Body of pancreas (tissue), 4 donors: ENCODE data around the gene KIF12. TPM values are rescaled to one million over a fixed set of nuclear protein-coding genes. Genes with fewer than 3 reads are reported as not detected.

Source experiments
- ATAC-seq: fragments of 150-250 bp; one replicate; pipeline ENCODE4 v1.9.1; 2016
- DNase-seq, 4 donors: peaks; one replicate each; pipeline ENCODE4 v3.0.0-alpha.2; 2019
- H3K27ac ChIP-seq, 4 donors: fragments of 200-600 bp; sonication (generic); 1 replicate in 3 of 4; 2 replicates in 1 of 4; pipeline versions ENCODE4 v1.5.1 to v1.6.1; 2016 to 2019; ENCODE audit warnings: mild to moderate bottlenecking in 1 of 4, mixed read lengths in 1 of 4, moderate library complexity in 1 of 4
- H3K27me3 ChIP-seq, 2 donors: fragments of 200-600 bp; sonication (generic); one replicate each; pipeline ENCODE4 v1.6.0; 2016; ENCODE audit warnings: mild to moderate bottlenecking in 1 of 2
- H3K36me3 ChIP-seq, 2 donors: fragments of 200-600 bp; sonication (generic); replicated peaks in 1 of 2; 2 replicates each; pipeline ENCODE4 v1.5.1; 2016; ENCODE audit warnings: low read depth in 2 of 2; ENCODE audit not compliant: insufficient read depth in 1 of 2
- H3K4me1 ChIP-seq: fragments of 200-600 bp; sonication (generic); one replicate; pipeline ENCODE4 v1.6.0; 2016
- H3K4me3 ChIP-seq, 2 donors: fragments of 200-600 bp; sonication (generic); 1 replicate in 1 of 2; 2 replicates in 1 of 2; pipeline ENCODE4 v1.5.1; 2016 to 2019
- H3K9me3 ChIP-seq, 3 donors: fragments of 200-600 bp; sonication (generic); 1 replicate in 2 of 3; 2 replicates in 1 of 3; pipeline ENCODE4 v1.5.1; 2016
- CTCF ChIP-seq, 7 experiments: fragments of 450-650 bp in 4 of 7; fragments of 200-600 bp in 3 of 7; sonication (generic) in 3 of 7; IDR thresholded peaks; one replicate each; pipeline ENCODE4 v1.5.1; 2016 to 2019; ENCODE audit warnings: antibody characterized with exemption in 7 of 7
- POLR2A ChIP-seq, 3 donors: fragments of 450-650 bp; IDR thresholded peaks; one replicate each; pipeline ENCODE4 v1.6.1; 2016; ENCODE audit warnings: antibody characterized with exemption in 3 of 3, mild to moderate bottlenecking in 2 of 3
- WGBS, 2 donors: methylation state at CpG; one replicate each; pipeline ENCODE4 v1.1.5; 2017; 5-methylcytosine and 5-hydroxymethylcytosine counted together
- intact Hi-C: fragments of 100-400 bp; cut with DNase I; formaldehyde crosslinking; loops from one replicate; pipeline ENCODE4 v1.15.1; 2023
- total RNA-seq, 2 donors: library from RNA; depleted of rRNA; stranded (reverse); fragments of >200 nt; gene quantifications; one replicate each; pipeline ENCODE4 v1.1.0, GENCODE V29; 2016

The KIF12 gene
- total RNA-seq, 2 donors from 2014 or later, result 135 to 249 TPM

DNA sequence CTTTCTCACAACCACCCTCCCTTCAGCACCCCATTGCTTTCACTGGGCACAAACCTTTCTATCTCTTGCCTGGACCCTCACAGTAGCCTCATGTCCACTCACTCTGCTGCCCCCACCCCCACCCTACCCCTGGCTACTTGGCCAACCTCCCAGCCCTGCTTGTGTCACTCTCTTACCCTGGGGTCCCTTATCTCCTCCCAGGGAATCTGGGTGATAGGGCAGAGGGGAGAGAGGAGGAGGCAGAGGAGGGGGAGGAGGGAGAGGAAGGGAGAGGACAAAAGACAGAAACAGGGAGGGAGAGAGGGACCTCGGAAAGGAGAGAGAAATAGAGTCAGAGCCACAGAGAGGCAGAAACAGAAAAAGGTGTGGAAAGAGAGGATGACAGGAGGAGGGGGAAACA, 25.0 kb upstream of the KIF12 start:
- intact Hi-C loops, result no loop called here
- DNase-seq, result no peak
- TF ChIP-seq POLR2A (IDR thresholded peaks at IDR 0.05) (no peak), CTCF (IDR thresholded peaks at IDR 0.05) (no peak)
- H3K4me1 ChIP-seq, result peaks cover 14% of the 10 kb centered on the region
- no peaks in the 10 kb centered on the region for H3K27me3 ChIP-seq
- no peak for ATAC-seq
- 50 to 53% methylated on average over 1 of the region's 1 CpG for WGBS, 2 donors
- H3K9me3 ChIP-seq, result no peaks in the 10 kb centered on the region
- H3K27ac ChIP-seq, result no peak overlapping the region
- H3K4me3 ChIP-seq, result no peak overlapping the region
- H3K36me3 ChIP-seq, result no peaks in the 10 kb centered on the region

DNA sequence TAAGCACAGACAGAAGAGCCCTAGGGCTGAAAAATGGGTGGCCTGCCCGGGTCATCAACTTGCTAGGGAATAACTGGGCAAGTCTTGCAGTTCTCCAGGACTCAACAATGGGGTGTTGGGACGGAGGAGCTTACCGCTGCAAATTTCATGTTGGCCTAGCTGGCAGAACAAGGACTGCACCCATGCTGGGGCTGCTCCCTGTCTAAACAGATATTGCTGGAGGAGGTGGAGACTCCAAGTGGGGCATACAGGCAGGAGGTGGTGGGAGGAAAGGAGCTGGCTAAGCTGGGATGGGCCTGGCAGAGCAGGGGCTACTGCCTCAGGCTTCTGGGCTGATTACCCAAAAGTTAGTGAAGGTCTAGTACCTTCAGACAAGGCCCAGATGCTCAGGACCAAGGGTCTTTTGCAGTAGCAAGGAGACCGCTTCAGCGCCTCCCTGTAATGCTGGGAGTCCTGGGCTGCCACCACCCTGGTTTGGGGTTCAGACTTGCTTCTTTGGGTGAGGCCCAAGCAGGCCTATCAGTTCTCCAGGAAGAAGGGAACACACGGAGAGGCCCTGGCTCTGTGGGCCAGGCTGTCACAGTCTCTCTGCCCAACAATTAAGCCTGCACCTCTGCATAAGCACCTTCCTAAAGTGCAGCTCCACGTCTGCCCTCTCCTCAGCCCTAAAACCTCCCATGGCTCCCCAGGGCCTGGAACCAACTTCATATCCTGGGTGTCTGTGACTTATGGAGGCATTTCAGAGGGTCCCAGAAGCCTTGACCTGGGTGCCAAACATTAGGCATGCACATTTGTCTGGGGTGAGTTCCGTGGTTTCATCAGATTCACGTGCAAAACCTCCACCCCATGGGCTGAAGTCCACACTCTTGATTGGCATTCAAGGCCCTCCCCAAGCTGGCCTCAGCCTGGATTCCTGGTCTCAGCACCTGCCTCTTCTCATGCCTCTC, 24.2 kb upstream of the KIF12 start:
- Histone ChIP-seq H3K27ac (no peak overlapping the region), H3K4me3 (no peak overlapping the region), H3K36me3 (no peaks in the 10 kb centered on the region), H3K9me3 (no peaks in the 10 kb centered on the region), H3K4me1 (peaks cover 20% of the 10 kb centered on the region), H3K27me3 (no peaks in the 10 kb centered on the region)
- WGBS, 2 donors, result 62 to 74% methylated on average over 6 to 9 of the region's 9 CpGs
- TF ChIP-seq CTCF (IDR thresholded peaks at IDR 0.05), result no peak
- TF ChIP-seq POLR2A (IDR thresholded peaks at IDR 0.05), result no peak
- intact Hi-C loops, result no loop called here
- DNase-seq (no peak), ATAC-seq (no peak)

DNA sequence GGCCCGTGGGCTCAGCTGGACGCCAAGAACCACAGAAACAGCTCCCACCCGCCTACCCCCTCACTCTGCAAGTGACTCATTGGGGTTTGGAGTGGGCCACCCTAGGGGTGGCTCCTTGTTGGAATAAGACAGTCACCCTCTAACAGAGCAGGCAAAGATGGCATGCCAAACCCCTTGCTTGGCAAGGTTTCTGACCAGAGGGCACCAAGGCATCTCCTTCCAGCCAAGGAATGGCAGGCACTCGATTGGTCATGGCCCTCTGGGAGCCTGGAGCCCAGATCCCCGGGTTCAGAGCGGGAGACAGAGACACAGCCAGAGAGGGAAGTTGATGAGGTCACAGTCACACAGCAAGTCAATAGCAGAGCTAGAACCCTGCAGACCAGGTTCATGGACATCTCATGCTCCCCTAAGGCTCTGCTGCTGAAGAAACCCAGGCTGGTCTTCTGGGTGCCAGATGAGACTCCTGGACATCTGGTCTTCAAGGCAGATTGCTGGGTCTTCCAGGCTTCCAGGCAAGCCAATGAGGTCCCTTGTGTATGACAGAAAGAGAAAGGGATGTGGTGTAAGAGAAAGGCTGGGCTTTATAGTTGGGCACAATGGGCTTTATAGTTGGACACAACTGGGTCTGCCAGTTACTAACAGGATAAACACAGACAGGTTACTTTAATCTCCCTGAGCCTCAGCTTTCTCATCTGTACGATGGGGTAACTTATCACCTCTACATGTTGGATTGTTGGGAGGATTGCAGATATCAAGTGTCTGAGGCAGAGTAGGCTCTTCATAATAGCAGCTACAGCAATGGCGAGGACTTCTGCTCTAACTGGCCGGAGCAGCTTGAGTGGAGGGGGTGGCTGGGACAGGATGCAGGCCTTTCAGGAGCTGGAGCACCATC, 23.3 kb upstream of the KIF12 start:
- no peaks in the 10 kb centered on the region for H3K36me3 ChIP-seq
- no peak overlapping the region for H3K27ac ChIP-seq
- H3K4me3 ChIP-seq, result no peak overlapping the region
- WGBS, 2 donors, result 84 to 88% methylated on average over 6 to 9 of the region's 9 CpGs
- H3K9me3 ChIP-seq, result no peaks in the 10 kb centered on the region
- no peak for ATAC-seq
- TF ChIP-seq CTCF (IDR thresholded peaks at IDR 0.05), result no peak
- TF ChIP-seq POLR2A (IDR thresholded peaks at IDR 0.05), result no peak
- peaks cover 26% of the 10 kb centered on the region for H3K4me1 ChIP-seq
- intact Hi-C loops, result no loop called here
- no peaks in the 10 kb centered on the region for H3K27me3 ChIP-seq
- DNase-seq, result no peak

GRCh38 chr9:114121227-114122135, 22.4 kb upstream of the KIF12 start:
- no peaks in the 10 kb centered on the region for H3K27me3 ChIP-seq
- no peak overlapping the region for H3K27ac ChIP-seq
- no peak for DNase-seq
- WGBS, 2 donors, result 82 to 88% methylated on average over 13 to 16 of the region's 16 CpGs
- no peaks in the 10 kb centered on the region for H3K9me3 ChIP-seq
- ATAC-seq, result no peak
- no peak overlapping the region for H3K4me3 ChIP-seq
- TF ChIP-seq POLR2A (IDR thresholded peaks at IDR 0.05), result no peak
- TF ChIP-seq CTCF (IDR thresholded peaks at IDR 0.05), result no peak
- intact Hi-C loops, result no loop called here
- H3K36me3 ChIP-seq, result no peaks in the 10 kb centered on the region
- H3K4me1 ChIP-seq, result peaks cover 26% of the 10 kb centered on the region
